ENCODE data around the gene PRLR. TPM values are rescaled to one million over a fixed set of nuclear protein-coding genes. Genes with fewer than 3 reads are reported as not detected.
A peak's percentile ranks its signal among the peaks of the same experiment; 100 is the strongest.

Gene PRLR
- total RNA-seq, 2 experiments from 2014 or later: not detected

DNA sequence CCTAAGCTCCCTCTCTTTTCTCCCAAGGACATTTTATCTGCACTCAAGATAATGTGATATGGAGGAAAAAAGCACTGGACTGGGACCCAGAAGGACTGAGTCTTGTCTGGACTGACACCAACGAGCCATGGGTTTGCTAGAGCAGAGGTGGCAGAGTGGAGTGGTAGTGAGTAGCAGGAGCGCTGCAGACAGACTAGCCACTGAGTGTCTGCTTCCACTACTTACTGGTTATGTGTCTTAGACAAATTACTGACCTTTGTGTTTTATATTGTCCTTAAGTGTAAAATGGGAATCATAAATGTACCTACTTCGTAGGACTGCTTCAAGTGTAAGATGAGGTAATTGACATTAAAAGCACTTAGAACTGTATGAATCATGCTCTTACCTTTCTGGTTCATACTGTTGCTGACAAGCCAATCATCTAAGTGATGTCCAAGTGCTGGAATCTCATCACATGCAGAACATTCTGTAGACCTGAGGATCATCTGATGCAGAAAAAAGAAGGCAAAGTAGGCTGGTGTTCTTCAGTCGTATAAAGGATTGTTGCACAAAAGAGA is 12.5 kb upstream of the PRLR start:
- Mint-ChIP-seq H3K4me1 (no peaks in the 10 kb centered on the region), H3K36me3 (no peaks in the 10 kb centered on the region), H3K27ac (no peak overlapping the region), H3K4me3 (no peak overlapping the region), H3K9me3 (no peaks in the 10 kb centered on the region), H3K27me3 (peaks cover 25% of the 10 kb centered on the region)
- DNase-seq: no peak

DNA sequence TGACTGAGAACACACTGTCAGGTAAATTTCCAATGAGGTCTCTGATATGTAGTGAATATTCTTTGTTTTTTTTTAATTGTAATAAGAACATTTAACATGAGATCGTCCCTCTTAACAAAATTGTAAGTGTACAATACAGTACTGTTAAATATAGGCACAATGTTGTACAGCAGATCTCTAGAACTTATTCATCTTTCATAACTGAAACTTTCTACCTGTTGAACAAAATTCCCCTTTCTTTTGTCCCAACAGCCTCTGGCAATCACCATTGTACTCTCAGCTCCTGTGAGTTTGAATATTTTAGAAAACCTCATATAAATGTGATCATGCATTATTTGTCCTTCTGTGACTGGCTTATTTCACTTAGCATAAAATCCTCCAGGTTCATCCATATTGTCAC is 10.6 kb upstream of the PRLR start:
- DNase-seq: no peak
- Mint-ChIP-seq H3K27me3 (peaks cover 20% of the 10 kb centered on the region), H3K4me3 (no peak overlapping the region), H3K27ac (no peak overlapping the region), H3K4me1 (no peaks in the 10 kb centered on the region), H3K36me3 (no peaks in the 10 kb centered on the region), H3K9me3 (no peaks in the 10 kb centered on the region)

DNA sequence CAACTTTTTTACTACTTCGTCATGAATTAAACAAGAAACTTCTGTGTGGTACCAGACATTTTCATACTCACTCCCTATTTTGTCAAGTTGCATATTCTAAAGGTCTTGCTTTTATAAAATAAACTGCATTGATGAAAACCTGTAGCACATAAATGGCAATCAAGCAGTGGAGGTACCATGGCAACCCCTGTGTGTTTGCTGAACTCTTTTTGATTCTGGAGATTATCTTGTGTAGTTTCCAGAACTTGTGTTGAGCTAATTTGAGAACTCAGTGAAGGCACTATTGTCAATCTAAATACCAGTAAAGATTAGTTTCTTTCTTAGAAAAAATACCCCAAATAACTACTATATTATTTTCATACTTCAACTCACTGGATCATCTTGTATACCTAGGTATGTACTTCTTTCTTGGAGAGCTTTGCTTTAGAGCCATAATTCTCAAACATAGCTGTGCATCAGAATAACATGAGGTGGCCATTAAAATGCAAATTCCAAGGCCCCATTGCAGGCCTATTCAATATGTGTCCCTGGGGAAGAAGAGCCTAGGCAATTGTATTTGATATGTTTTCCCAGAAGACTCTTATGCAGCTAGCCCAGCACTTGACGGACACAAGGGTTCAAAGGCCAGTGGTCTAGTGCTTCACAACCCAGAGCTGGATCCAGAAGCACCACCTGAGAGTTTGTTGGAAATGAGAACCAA is 9.8 kb upstream of the PRLR start:
- no peak overlapping the region for H3K4me3 Mint-ChIP-seq

DNA sequence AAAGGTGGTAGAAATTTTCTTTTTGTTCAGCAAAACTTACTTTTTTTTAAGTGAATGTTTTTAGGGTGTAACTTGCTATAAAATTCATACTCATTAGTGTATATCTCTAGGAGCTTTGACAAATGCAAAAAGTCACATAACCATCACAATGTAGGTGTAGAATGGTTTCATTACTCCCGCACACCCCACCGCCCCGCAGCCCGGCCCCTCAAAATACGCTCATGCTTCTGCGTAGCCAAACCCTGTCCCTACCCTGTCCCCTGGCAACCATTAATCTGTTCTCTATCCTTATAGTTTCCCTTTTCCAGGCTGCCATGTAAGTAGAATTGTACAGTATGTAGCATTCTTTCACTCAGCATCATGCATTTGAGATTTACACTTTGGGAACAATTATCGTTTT is 9.2 kb upstream of the PRLR start:
- H3K27me3 Mint-ChIP-seq: peaks cover 17% of the 10 kb centered on the region
- H3K4me3 Mint-ChIP-seq: no peak overlapping the region

More for the DNA sequence above, 9.8 kb upstream of the PRLR start:
- Mint-ChIP-seq H3K36me3 (no peaks in the 10 kb centered on the region), H3K27ac (no peak overlapping the region), H3K4me1 (no peaks in the 10 kb centered on the region), H3K27me3 (peaks cover 20% of the 10 kb centered on the region), H3K9me3 (no peaks in the 10 kb centered on the region)
- no peak for DNase-seq

DNA sequence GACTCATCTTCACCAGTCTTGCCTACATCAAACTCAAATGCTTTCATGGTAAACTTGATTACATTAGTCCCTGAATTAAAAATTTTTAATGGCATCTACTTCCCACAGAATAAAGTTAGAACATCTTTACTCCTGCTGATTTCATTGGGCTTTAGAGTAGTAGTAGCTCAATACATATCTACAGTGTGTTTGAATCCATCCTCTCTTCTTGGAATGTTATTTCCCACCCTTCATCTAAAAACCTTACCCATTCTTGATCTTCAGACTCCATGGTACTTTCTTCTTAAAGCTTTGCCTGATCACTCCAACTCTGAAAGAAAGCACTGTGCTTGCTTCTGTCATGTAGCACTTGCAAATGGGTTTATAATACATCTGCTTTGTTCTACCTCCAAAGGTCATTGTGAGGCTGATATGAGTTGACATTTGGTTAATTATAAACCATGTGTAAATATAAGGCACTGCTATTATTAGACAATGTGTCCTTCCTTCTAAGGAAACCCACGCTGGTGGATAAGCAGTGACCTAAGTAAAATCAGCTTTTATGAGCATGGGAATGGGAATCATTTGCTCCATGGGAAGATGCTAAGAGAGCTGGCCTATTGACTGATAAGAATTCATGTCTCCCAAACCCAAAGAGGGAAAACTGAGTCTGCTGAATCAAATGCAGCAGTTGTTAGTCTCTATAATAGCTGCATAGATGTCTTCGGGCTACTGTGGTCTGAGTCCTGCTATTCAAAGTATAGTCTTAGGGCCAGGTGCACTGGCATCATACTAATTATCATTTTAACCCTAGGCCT is 7.5 kb upstream of the PRLR start:
- Mint-ChIP-seq H3K36me3 (no peaks in the 10 kb centered on the region), H3K27me3 (peaks cover 22% of the 10 kb centered on the region), H3K27ac (no peak overlapping the region), H3K4me1 (no peaks in the 10 kb centered on the region), H3K9me3 (no peaks in the 10 kb centered on the region), H3K4me3 (no peak overlapping the region)
- DNase-seq: no peak

More for the DNA sequence above, 9.2 kb upstream of the PRLR start:
- H3K9me3 Mint-ChIP-seq: no peaks in the 10 kb centered on the region
- no peaks in the 10 kb centered on the region for H3K4me1 Mint-ChIP-seq
- H3K27ac Mint-ChIP-seq: no peak overlapping the region
- DNase-seq: no peak
- no peaks in the 10 kb centered on the region for H3K36me3 Mint-ChIP-seq

DNA sequence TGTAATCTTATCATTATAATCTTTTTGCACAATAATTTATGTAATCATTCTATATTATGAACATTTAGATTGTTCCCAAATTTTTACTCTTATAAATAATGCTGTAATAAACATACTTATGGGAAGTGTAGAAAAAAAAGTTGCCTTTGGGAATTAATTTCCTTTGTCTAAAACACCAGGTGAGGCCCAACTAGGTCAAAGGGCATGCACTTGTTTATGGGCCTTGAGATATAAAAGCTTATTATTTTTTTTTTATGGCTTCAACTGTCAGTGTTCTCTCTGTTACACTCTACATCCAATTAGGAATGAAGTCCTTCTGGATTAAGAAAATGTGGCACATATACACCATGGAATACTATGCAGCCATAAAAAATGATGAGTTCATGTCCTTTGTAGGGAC is 6.5 kb upstream of the PRLR start:
- peaks cover 26% of the 10 kb centered on the region for H3K27me3 Mint-ChIP-seq
- H3K4me3 Mint-ChIP-seq: no peak overlapping the region
- no peaks in the 10 kb centered on the region for H3K4me1 Mint-ChIP-seq
- DNase-seq: no peak
- H3K36me3 Mint-ChIP-seq: no peaks in the 10 kb centered on the region
- no peak overlapping the region for H3K27ac Mint-ChIP-seq
- H3K9me3 Mint-ChIP-seq: no peaks in the 10 kb centered on the region

DNA sequence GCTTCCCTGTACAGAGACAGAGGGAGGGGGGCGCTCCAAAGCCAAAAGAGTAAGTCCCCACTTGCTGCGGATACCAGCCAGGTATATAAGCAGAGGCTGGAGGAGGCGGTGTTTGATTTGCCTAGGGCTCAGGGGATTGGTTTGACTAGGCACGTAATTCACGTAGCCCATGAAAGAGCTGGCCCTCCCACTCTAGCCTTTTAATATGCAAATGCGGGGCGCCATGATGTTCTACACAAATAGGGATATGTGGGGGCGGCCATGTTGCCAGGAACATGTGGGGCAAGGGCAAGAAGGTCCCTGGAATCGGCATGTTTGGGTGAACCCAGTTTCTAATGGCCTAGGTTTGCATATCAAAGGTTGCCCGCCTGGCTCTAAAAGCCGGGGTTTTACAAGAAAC is 3.3 kb upstream of the PRLR start:
- Mint-ChIP-seq H3K4me3 (no peak overlapping the region), H3K27ac (no peak overlapping the region), H3K27me3 (peaks cover 50% of the 10 kb centered on the region), H3K36me3 (no peaks in the 10 kb centered on the region), H3K4me1 (peaks cover 12% of the 10 kb centered on the region), H3K9me3 (no peaks in the 10 kb centered on the region)
- no peak for DNase-seq

DNA sequence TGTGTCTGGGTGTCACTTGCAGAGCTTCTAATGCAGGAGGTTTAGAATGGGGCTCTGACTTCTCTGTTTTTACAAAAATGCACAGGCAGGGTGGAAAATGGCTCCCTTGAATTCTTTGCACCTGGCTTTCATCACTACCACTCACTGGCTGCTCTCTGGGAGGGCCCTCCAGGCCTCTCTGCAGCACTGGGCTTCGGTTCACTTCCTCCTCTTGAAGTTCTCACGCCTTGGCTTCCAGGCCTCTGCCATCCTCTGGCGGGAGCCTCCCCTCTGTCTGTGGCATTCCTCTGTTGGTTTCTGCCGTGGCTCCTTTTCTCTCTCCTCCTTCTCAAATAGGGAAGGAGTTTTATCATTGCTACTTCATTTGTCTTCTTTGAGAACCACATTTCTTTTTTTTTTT is 2.8 kb upstream of the PRLR start:
- H3K36me3 Mint-ChIP-seq: no peaks in the 10 kb centered on the region
- H3K4me3 Mint-ChIP-seq: no peak overlapping the region
- no peaks in the 10 kb centered on the region for H3K9me3 Mint-ChIP-seq
- H3K27ac Mint-ChIP-seq: no peak overlapping the region
- peaks cover 12% of the 10 kb centered on the region for H3K4me1 Mint-ChIP-seq
- no peak for DNase-seq
- peaks cover 55% of the 10 kb centered on the region for H3K27me3 Mint-ChIP-seq

DNA sequence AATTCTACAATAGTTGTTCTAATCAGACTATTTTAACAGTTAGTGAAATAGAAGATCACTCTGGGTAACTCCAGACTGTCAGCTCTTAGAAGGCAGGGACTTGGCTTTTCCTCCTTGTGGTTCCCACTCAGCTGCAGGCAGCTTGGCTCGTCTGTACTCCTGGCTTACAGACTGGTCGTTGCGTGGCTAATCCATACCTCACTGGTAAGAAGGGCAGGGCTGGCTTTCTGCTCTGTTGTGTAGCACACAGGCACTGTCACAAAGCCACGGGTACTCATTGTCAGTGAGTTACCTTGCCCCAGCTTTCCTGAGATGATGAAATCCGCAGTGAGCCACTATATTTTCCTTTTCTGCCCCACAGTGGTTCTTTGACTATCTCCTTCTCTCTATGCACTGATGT is 1.8 kb upstream of the PRLR start:
- H3K36me3 Mint-ChIP-seq: no peaks in the 10 kb centered on the region
- DNase-seq: no peak
- no peak overlapping the region for H3K4me3 Mint-ChIP-seq
- H3K9me3 Mint-ChIP-seq: no peaks in the 10 kb centered on the region
- H3K4me1 Mint-ChIP-seq: peaks cover 12% of the 10 kb centered on the region
- no peak overlapping the region for H3K27ac Mint-ChIP-seq
- H3K27me3 Mint-ChIP-seq: peaks cover 65% of the 10 kb centered on the region

DNA sequence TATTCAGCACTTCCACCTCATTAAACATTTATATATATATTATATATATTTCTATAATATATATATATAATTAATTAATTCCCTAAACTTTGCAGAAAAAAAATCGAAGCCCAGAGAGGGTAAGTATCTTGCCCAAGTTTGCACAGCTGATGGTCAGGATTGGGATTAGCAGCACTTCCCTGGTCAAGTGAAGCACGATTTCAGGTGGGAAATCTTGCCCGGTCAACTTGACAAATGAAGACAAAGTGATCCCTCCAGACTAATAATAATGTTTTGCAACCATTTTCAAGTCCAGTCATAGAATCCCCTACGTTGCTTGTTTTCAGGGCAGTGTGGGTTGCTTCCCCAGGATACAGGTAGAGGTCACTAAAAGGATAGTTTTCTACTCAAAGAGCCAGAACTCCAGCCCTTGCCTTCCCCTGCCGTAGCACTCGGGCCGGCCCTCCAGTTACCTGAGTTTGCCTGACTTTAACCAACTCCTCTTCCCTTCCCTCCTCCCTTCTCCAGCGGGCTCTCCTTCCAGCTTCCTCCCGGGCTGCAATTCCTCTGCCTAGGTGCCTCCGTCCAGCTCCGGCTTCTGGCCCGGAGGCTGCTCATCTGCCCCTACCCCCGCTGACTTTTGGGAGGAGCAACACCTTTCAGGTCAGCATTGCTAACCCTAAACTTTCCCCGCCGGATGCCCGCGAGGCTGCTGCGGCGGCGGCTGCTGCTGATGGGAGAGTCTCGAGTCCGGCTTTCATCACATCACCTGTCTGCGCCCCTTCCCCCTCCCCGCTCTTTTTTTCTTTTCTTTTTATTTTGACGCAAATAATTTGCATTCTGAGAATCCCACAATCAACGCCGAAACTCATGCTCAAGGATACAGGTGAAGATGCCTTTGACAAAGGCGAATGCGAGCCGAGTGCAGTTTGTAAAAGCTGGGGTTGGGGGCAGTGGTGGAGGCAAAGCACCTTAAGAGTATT is 930 bp downstream of the PRLR start:
- H3K36me3 Mint-ChIP-seq: no peaks in the 10 kb centered on the region
- DNase-seq: peak; percentile 8
- H3K27me3 Mint-ChIP-seq: peaks cover 86% of the 10 kb centered on the region

DNA sequence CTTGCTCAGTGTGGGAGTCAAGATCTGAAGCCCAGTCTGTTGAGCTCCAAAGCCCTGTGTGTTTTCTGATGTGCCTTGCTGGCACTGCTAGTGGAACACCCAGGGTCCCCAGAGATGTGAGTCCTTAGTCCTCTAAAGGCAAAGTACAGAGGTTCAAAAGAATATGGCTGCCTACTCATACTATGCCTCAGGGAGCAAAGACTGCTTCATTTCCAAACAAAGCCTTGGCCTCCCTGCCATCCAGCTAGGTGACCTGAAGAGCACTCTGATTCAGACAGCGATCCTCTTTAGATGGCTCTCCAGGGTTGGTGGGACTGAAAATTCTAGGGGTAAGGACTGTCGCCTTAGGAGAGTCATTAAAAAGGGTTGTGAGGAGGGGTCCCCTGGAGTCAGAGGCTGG is 2.0 kb downstream of the PRLR start:
- Mint-ChIP-seq H3K4me3 (no peak overlapping the region), H3K27ac (no peak overlapping the region), H3K4me1 (peaks cover 12% of the 10 kb centered on the region), H3K9me3 (no peaks in the 10 kb centered on the region), H3K36me3 (no peaks in the 10 kb centered on the region), H3K27me3 (peaks cover 90% of the 10 kb centered on the region)
- DNase-seq: no peak

More for the DNA sequence above, 930 bp downstream of the PRLR start:
- H3K9me3 Mint-ChIP-seq: no peaks in the 10 kb centered on the region
- peak overlapping the region; percentile 68 for H3K4me3 Mint-ChIP-seq
- H3K27ac Mint-ChIP-seq: no peak overlapping the region
- peaks cover 12% of the 10 kb centered on the region for H3K4me1 Mint-ChIP-seq

DNA sequence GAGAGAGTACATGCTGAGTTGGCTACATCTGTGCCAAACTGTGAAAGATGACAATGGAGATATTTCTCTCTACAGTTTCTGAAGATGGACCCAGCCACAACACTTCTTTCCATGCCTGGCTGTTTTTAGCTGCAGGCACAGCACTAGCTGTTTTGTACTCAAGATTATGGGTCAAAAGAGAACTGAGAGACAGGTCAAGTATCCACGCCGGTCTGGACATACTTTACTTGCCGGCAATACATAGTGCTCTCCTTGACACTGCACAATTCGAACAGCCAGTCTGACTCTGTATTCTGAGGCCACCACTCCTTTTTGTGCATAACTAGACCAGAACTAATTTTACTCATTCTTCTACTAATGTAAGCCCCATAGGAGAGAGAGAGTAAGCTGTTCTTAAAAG is 2.6 kb downstream of the PRLR start:
- DNase-seq: no peak
- H3K4me3 Mint-ChIP-seq: no peak overlapping the region
- H3K4me1 Mint-ChIP-seq: peaks cover 12% of the 10 kb centered on the region
- no peaks in the 10 kb centered on the region for H3K9me3 Mint-ChIP-seq
- no peak overlapping the region for H3K27ac Mint-ChIP-seq
- peaks cover 87% of the 10 kb centered on the region for H3K27me3 Mint-ChIP-seq
- H3K36me3 Mint-ChIP-seq: no peaks in the 10 kb centered on the region

DNA sequence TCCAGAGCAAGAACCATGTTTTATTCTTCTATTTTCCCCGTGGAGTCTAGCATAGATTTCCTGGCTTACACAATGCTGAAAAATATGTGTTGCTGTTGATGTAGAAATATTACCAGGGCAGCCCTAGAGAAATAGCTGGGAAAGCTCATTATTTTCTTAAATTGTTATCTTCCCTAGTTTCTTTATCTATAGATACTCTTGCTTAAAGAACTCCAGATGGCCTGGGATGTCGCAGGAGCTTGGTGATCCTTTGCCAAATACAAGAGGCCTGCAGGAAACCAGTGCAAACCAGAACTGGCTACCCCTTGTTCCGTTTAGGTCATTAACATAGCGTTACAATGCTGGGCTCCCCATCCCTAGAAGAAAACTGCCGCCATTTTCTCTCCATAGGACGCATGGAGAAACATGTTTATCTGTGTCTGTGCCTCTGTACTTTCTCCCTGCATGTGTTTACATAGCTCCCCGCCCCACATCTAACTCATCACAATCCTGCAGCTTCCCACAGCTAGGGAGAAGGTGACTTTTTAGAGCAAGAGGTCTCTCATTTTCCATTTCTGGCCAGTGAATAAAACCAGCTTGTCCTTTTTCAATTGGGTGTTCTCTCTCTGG is 6.4 kb downstream of the PRLR start:
- no peaks in the 10 kb centered on the region for H3K36me3 Mint-ChIP-seq
- H3K9me3 Mint-ChIP-seq: no peaks in the 10 kb centered on the region
- no peak overlapping the region for H3K4me3 Mint-ChIP-seq
- H3K27me3 Mint-ChIP-seq: peaks cover 62% of the 10 kb centered on the region
- no peaks in the 10 kb centered on the region for H3K4me1 Mint-ChIP-seq
- H3K27ac Mint-ChIP-seq: no peak overlapping the region
- DNase-seq: no peak

DNA sequence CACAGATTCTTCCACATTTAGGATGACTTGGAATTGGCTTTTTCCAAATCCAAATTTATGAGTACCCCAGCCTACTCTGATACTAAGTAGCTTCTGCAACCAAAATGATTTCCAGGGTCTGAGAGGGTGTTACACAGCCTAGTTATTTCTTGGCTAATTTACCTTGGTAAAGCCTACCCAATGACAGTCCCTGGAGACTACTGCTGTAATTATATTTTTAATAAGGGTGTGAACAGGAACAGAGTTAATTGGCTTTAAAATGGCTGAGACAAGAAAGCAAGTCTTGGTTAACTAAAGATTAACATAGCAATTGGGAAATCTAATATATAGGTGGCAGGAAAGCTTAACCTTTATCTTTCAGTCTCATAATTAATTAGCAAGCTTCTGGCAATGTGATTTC is 9.3 kb downstream of the PRLR start:
- Mint-ChIP-seq H3K27ac (no peak overlapping the region), H3K4me3 (no peak overlapping the region), H3K4me1 (no peaks in the 10 kb centered on the region), H3K36me3 (no peaks in the 10 kb centered on the region), H3K27me3 (peaks cover 37% of the 10 kb centered on the region), H3K9me3 (no peaks in the 10 kb centered on the region)
- DNase-seq: no peak

Data from activated naive CD8-positive, alpha-beta T cell treated with anti-CD3 and anti-CD28 coated beads for 36 hours (primary cell).